Forelimb muscle (tissue), 1 donor: ENCODE data around the gene PNMA8B. TPM values are rescaled to one million over a fixed set of nuclear protein-coding genes. Genes with fewer than 3 reads are reported as not detected.
"Not testable (repeated sequence)": the region's sequence is repeated elsewhere in the genome, so short reads cannot be mapped to it uniquely, and the experiment has no call there.

Experiments
- DNase-seq: peaks from one replicate; pipeline ENCODE4 v3.0.0-alpha.2; 2013; ENCODE audit warnings: low read depth
- polyA plus RNA-seq: library from polyadenylated mRNA; unstranded; fragments of 120-200 nt; gene quantifications from one replicate; pipeline ENCODE4 v1.2.1, GENCODE V29; 2013; ENCODE audit not compliant: insufficient read length

Gene PNMA8B
- 2.5 TPM for polyA plus RNA-seq

DNA sequence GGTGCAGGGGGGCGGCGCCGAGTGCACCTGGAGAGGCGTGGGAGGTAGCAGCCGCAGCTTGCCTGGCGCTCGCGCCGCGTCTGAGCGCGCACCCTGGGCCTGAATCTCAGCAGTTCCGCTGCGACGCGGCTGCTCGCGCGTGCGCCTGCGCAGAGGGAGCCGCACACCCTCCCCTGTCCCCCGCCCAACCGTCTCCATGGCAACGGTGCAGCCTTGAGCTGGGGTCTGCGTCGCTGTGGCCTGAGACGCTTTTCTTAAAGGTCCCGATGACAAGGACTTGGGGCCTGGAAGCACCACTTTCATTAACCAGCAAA, at the start of gene PNMA8B:
Gene PNMA8B (minus strand): TSS at position 82 of the 314 bp plus-strand sequence. CDS start 402 bp downstream, outside the sequence.
- no peak for DNase-seq

DNA sequence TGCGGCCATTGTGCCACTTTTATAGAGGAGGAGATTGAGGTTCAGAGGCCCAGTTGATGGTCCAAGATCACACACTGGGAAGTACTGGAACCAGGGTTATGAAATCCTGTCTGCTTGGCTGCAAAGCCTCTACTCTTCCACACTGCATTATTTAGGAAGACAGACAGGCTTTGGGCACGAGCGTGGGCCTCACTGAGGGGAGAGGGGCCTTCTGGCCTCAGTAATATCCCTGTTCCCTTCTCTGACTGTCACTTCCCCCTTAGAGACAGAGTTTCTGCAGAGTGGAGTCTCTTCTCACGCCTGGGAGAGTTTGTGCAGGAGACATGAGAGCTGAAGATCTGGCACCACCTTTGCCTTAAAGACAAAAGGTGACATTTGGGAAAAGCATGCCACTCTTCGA, 49.0 kb upstream of the PNMA8B start:
- DNase-seq, result no peak

DNA sequence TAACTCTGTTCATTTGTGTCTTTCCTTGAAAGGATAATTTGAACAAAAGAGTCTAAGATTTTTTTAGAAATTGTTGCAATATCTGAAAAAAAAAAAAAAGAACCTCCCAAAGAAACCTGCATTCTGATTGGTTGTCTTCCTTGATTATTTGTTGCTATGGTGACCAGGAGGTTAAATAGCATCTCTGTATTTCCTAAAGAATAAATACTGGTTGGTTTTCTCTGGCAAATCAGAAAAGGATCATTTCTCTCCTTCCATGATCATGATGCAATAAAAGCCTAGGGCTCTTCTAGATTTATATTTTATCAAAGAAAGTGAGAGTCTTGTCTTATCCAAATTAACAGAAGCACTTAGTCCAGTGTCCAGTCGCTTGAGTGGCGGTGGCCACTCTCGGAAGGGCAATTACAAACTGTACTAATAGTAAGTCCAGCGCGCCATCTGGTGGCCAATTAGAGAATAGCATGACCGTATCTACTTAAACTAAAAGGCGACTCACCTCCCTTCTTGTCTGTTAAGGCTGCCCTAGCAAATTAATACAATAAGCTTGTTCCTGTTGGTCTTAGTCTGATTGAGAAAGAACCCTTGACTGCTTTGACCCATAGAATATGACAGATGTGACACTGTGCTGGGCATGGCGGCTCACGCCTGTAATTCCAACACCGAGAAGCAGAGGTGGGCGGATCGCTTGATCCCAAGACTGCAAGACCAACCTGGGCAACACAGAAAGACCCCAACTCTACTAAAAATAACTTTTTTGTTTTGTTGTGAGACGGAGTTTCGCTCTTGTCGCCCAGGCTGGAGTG, 47.0 kb upstream of the PNMA8B start:
- peak; percentile 69 for DNase-seq

GRCh38 chr19:46537136-46538097, 41.8 kb upstream of the PNMA8B start:
- no peak for DNase-seq

- DNase-seq, result no peak
These were observed 40.7 kb upstream of the PNMA8B start for GRCh38 chr19:46536391-46536790.

DNA sequence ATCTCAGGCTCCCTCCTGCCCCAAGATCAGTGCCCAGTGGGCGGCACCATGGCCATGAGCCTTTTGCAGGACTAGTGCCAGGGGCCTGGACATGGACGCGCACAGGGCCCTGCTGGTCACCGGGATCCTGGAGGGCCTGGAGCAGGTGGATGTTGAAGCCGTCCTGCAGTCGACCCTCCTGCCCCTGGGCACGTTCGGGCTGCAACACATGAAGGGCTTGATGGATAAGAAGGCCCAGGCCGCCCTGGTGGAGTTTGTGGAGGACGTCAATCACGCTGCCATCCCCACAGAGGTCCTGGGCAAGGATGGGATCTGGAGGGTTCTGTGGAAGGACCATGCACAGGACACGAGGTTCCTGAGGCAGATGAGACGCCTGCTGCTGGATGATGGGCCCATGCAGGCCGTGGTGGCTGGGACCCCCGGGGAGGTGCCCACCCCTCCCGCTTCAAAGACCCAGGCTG, 38.0 kb upstream of the PNMA8B start:
- no peak for DNase-seq

GRCh38 chr19:46533078-46533620, 37.5 kb upstream of the PNMA8B start:
- no peak for DNase-seq

- DNase-seq, result no peak
These were observed 35.0 kb upstream of the PNMA8B start for GRCh38 chr19:46530636-46531035.

- DNase-seq, result peak; percentile 24
These were observed 34.2 kb upstream of the PNMA8B start for GRCh38 chr19:46529622-46530451.

DNA sequence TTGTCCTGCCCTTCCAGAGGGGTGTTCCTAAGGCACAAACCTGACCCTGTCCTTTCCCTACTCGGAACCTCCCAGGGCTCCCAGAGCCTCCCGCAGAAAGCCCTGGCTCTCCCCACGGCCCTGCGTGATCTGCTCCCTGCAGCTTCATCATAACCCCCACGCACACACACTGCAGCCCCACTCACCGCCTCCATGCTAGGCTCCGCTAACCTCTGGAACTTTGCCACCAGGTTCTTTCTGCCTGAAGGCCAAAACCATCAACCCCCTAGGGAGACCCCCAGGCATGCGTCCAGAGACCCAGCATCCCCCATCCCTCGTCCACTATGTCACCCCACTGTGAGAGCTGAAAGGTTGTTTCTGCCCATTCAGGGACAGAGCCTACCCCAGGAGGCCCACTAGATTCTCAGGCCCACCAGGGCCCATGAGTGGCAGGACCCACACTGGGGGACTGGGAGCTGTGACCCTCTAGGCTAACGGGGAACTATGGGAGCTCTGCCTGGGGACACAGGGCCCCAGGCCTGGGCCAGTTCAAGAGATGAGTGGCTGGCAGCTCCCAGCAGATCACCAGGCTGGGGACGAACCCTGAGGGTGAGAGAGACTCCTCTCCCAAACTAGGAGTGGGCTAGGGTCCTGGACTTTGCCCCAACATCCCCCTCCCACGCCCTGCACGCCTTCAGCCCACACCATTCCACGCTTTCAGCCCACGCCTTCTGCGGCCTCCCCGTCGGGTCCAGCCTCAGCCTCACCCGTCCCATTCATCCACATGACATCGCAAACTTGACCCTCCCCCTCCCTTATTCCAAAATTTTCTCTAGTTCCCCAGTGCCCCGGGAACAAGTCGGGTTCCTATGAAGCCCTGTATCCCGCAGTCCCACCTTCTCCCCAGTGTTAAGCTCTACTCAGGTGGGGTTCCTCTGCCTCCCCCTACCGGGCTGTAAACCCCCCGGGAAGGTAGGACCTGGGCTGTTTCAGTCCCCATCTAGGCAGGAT, 33.2 kb upstream of the PNMA8B start:
- no peak for DNase-seq

DNA sequence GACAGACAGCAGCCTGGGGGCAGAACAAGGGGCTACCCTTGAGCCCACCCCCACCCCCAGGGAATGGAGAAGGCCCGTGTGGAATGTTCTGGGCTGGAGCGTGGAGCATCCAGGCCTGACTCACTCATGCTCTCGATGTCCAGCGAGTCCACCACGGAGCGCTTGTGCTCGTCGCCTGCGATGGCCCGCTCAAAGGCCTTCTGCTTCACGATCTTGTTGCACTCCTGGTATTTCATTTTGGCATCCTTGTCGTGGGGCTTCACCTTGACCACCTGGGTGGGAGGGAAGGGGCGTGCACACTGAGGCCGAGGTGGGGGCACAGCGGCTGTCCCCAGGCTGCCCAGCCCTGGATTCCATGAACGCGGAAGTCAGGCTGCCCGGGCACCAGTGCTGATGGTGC, 31.1 kb upstream of the PNMA8B start:
- DNase-seq, result not testable (repeated sequence)

DNA sequence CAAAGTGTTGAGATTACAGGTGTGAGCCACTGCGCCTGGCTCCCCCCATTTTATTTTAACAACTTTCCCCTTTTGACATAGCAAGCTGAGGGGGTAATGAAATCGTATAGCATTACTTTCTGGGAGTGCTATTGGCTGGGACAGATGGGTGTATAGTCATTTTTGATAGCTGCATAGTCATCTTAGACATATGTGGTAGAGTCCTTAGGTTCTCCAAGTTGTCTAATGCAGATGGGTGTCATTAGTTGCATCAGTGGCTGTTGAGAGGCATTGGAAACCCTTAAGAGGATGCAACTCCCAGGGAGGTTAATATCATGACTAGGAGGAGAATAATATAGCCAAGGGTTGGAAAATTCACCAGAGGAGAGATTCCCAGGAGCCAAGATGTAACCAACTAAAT, 28.6 kb upstream of the PNMA8B start:
- DNase-seq, result no peak

DNA sequence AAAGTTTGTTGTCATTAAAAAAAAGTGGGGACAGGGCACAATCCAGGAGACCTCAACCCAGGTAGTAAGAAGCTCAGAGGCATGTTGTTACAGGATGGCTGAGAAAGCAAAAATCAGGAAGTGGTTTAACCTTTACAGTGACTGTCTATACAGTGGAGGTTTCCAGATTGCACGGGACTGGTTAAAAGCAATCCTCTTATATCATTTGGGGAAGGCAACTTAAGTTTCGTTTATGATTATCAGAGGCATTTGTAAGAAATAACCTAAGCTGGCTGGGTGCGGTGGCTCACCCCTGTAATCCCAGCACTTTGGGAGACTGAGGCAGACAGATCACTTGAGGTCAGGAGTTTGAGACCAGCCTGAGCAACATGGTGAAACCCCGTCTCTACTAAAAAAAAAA, 27.3 kb upstream of the PNMA8B start:
- DNase-seq, result not testable (repeated sequence)

- no peak for DNase-seq
These were observed 25.7 kb upstream of the PNMA8B start for GRCh38 chr19:46521241-46521868.

DNA sequence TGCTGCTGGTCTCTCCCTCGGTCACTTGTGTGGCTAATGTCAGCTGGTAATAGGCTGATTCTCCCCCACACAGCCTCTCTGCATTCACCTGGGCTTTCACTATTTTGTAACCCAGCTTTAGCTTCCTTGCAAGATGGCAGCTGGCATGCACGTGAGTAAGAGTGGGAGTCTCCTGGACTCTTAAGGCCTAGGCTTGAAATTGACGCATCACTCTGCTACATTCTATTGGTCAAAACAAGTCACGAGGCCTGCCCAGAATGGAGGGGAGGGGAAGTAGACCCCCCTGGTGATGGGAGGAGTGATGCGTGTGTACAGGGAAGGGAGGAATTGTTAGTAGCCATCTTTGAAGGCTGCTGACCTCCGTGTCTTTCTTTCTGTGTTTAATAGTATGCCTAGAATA, 24.9 kb upstream of the PNMA8B start:
- no peak for DNase-seq

DNA sequence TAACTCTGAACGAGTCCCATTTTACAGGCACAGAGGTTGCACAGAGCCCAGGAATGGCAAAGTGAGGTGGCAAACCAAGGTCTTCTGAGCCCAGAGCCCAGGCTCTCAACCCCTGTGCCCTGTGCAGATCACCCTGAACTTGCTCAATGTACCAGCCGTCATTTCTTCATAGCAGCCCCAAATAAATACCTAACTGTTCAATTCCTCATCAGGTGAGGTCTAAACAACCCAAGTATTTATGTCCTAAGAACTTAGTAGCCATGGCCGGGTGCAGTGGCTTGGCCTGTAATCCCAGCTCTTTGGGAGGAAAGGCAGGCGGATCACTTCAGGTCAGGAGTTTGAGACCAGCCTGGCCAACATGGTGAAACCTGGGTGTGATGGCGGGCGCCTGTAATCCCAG, 21.8 kb upstream of the PNMA8B start:
- DNase-seq, result no peak

DNA sequence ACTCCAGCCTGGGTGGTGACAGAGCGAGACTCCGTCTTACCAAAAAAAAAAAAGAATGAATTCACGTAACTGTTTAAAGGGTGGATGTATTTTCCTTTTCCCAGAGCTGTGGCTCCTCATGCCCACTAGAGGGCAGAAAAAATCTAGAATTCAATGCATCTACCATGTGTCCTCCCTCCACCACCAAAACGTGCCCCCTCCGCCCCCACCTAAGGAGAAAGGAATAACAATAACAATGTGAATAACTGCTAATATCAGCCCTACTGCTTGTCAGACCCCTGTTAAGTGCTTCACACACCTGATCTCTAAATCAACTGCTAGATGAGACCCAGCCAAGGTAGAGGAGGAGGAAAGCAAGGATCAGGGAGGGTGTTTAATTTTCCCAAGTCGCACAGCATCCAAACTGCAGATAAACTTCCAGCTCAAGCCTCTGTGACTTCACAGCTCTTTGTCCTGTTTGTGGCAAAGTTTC, 20.2 kb upstream of the PNMA8B start:
- DNase-seq, result no peak

- no peak for DNase-seq
These were observed 19.6 kb upstream of the PNMA8B start for GRCh38 chr19:46515290-46515609.

DNA sequence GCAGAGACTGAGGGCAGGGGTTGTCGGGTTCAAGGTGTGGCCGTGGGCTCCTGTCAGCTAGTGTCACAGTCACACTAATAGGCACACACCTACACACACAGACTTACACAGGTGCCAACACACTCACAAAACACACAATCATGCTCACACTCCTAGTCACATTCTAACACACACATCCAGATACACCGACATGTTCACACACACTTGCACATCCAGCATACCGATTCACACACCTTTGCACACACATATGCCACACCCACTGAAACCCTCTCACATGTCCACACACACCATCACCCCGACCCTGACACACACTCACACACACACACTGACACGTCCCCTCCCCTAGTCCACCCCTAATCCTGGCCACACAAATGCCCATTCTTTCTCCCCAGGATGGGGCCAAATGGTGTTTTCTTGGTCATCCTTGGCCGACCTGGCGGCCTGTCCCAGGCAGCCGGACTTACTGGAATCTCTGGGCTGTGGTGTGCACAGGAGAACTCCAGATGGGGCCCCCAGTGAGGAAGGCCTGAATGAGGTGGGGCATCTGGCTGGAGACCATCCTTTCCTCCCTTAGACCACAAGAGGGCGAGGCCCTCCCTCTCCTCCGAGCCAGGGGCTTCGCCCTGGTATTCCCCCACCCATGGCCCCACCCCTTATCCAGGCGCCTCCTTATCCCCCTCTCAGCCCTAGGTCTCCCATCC, 19.1 kb upstream of the PNMA8B start:
- DNase-seq, result no peak
